ENCODE data around the gene KAT14.

- TF ChIP-seq CTCF (IDR thresholded peaks at IDR 0.05; ENCODE audit: borderline replicate concordance, extremely low read depth, low read length, poor library complexity, severe bottlenecking) = peak; percentile 2
- TF ChIP-seq EZH2 (IDR thresholded peaks at IDR 0.05; ENCODE audit: borderline replicate concordance, low read depth, low read length, severe bottlenecking) = no peak
These were observed at the start of gene KAT14, which contains the start of gene PET117 for GRCh38 chr20:18137412-18138265.

Data from DND-41 (cell line).